ENCODE results near the gene LAMTOR4.

- peak; percentile 64 for TF ChIP-seq CTCF (IDR thresholded peaks at IDR 0.05; ENCODE audit: low read depth, low read length, poor library complexity, severe bottlenecking)
- no peak for TF ChIP-seq EZH2phosphoT487 (IDR thresholded peaks at IDR 0.05; ENCODE audit: borderline replicate concordance, low read length)
These were observed 40.3 kb downstream of the LAMTOR4 start for GRCh38 chr7:100189061-100189460.
